Uterus (tissue), 2 donors: Measurements from ENCODE around the gene KCTD13.

Experiments used
- POLR2A ChIP-seq, 2 donors: fragments of 450-650 bp; IDR thresholded peaks; one replicate each; pipeline ENCODE4 v1.6.1; 2016; ENCODE audit warnings: antibody characterized with exemption in 2 of 2, mild to moderate bottlenecking in 1 of 2, moderate library complexity in 1 of 2
- TF ChIP-seq, protein P1 (sequence below), 4 experiments: fragments of 200-600 bp in 2 of 4; fragments of 450-650 bp in 2 of 4; sonication (generic) in 2 of 4; IDR thresholded peaks; one replicate each; pipeline ENCODE4 v1.5.1; 2016 to 2019; ENCODE audit warnings: antibody characterized with exemption in 4 of 4, mild to moderate bottlenecking in 2 of 4, moderate library complexity in 1 of 4

DNA sequence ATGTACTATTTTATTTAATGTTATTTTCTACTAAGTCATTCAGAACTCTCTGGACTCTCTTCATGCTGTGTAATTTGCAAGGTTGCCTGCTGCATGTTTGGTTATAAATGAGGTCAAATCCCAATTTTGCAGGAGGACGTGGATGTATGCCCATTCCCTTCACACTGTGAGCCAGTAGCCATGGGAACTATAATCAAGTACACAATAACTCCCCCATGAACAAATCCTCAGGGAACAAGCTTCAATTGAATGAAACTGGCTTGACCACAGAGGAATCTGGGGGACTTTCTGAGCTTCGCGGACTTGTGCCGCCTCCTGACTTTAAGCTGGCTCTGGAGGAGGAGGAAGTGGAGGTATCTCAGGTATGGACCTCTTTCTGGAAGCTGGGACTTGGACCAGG lies 14.6 kb upstream of the KCTD13 start:
- TF ChIP-seq, protein P1, sequence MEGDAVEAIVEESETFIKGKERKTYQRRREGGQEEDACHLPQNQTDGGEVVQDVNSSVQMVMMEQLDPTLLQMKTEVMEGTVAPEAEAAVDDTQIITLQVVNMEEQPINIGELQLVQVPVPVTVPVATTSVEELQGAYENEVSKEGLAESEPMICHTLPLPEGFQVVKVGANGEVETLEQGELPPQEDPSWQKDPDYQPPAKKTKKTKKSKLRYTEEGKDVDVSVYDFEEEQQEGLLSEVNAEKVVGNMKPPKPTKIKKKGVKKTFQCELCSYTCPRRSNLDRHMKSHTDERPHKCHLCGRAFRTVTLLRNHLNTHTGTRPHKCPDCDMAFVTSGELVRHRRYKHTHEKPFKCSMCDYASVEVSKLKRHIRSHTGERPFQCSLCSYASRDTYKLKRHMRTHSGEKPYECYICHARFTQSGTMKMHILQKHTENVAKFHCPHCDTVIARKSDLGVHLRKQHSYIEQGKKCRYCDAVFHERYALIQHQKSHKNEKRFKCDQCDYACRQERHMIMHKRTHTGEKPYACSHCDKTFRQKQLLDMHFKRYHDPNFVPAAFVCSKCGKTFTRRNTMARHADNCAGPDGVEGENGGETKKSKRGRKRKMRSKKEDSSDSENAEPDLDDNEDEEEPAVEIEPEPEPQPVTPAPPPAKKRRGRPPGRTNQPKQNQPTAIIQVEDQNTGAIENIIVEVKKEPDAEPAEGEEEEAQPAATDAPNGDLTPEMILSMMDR (IDR thresholded peaks at IDR 0.05) = no peak
- TF ChIP-seq POLR2A (IDR thresholded peaks at IDR 0.05) = no peak
